HEK293 (cell line): ENCODE results near the gene AHRR.

Source experiments
- CTCF ChIA-PET: fragments of 350-600 bp; formaldehyde crosslinking; extraction: SDS; loops from one replicate; lab custom pipeline; 2021; ENCODE audit warnings: antibody characterized with exemption; lab: Yijun Ruan, JAX
- POLR2A ChIA-PET: fragments of 300-600 bp; formaldehyde crosslinking; extraction: SDS; loops from one replicate; lab custom pipeline; 2020; ENCODE audit warnings: antibody characterized with exemption, inconsistent platforms; lab: Yijun Ruan, JAX
- H3K27ac ChIP-seq: fragments of 200-500 bp; sonication (Bioruptor generic); 2 replicates; pipeline ENCODE4 v1.5.1; 2014; ENCODE audit warnings: low read depth, low read length, control low read depth, inconsistent platforms; ENCODE audit errors: extremely low read depth
- H3K36me3 ChIP-seq, 2 experiments: fragments of 200-500 bp in 1 of 2; sonication (Bioruptor generic) in 1 of 2; 1 replicate in 1 of 2; 2 replicates in 1 of 2; pipeline ENCODE4 v1.5.1; 2014 to 2017; ENCODE audit warnings: inconsistent platforms in 2 of 2, low read length in 2 of 2; ENCODE audit not compliant: control insufficient read depth in 2 of 2, insufficient read depth in 1 of 2
- H3K4me1 ChIP-seq: fragments of 200-500 bp; sonication (Bioruptor generic); 2 replicates; pipeline ENCODE4 v1.5.1; 2014; ENCODE audit warnings: mild to moderate bottlenecking, low read length, inconsistent platforms; ENCODE audit not compliant: control insufficient read depth, insufficient read depth
- H3K4me3 ChIP-seq: 2 replicates; pipeline ENCODE4 v1.5.1; 2011; ENCODE audit warnings: low read depth, mild to moderate bottlenecking, control low read depth, low read length, moderate library complexity
- H3K9me3 ChIP-seq: fragments of 200-500 bp; sonication (Bioruptor generic); 2 replicates; pipeline ENCODE4 v1.5.1; 2014; ENCODE audit warnings: low read depth, low read length, inconsistent platforms; ENCODE audit not compliant: control insufficient read depth, insufficient read depth
- AEBP2 ChIP-seq: fragments of 450-650 bp; formaldehyde crosslinking; IDR thresholded peaks from 2 replicates; pipeline ENCODE4 v1.5.1; 2016; ENCODE audit warnings: missing biosample characterization, missing genetic modification characterization, borderline replicate concordance
- BCL11B ChIP-seq: fragments of 450-650 bp; formaldehyde crosslinking; IDR thresholded peaks from 2 replicates; pipeline ENCODE4 v1.5.1; 2016; ENCODE audit warnings: low read depth, missing biosample characterization, missing genetic modification characterization
- EGR2 ChIP-seq: fragments of 450-650 bp; formaldehyde crosslinking; IDR thresholded peaks from 2 replicates; pipeline ENCODE4 v1.5.1; 2016; ENCODE audit warnings: low read depth, missing biosample characterization, missing genetic modification characterization
- ELK4 ChIP-seq: IDR thresholded peaks from 2 replicates; pipeline ENCODE4 v1.6.1; 2011; ENCODE audit warnings: mild to moderate bottlenecking, low read depth, low read length, borderline replicate concordance
- GLI4 ChIP-seq: fragments of 450-650 bp; formaldehyde crosslinking; IDR thresholded peaks from 2 replicates; pipeline ENCODE4 v1.5.1; 2016; ENCODE audit warnings: missing biosample characterization, missing genetic modification characterization
- KLF1 ChIP-seq: fragments of 450-650 bp; formaldehyde crosslinking; IDR thresholded peaks from 2 replicates; pipeline ENCODE4 v1.5.1; 2016; ENCODE audit warnings: missing biosample characterization, missing genetic modification characterization
- KLF7 ChIP-seq: fragments of 450-650 bp; formaldehyde crosslinking; IDR thresholded peaks from 2 replicates; pipeline ENCODE4 v1.5.1; 2016; ENCODE audit warnings: missing biosample characterization, missing genetic modification characterization, borderline replicate concordance
- MEIS1 ChIP-seq: sonication (generic); formaldehyde crosslinking; IDR thresholded peaks from 2 replicates; pipeline ENCODE4 v1.8.1; 2022; ENCODE audit warnings: missing genetic modification reagents, mild to moderate bottlenecking, borderline replicate concordance
- MYNN ChIP-seq: fragments of 450-650 bp; formaldehyde crosslinking; IDR thresholded peaks from 2 replicates; pipeline ENCODE4 v1.5.1; 2016; ENCODE audit warnings: missing biosample characterization, missing genetic modification characterization, borderline replicate concordance
- YY1 ChIP-seq: fragments of 450-650 bp; formaldehyde crosslinking; IDR thresholded peaks from 2 replicates; pipeline ENCODE4 v1.5.1; 2018; ENCODE audit warnings: missing biosample characterization, missing genetic modification characterization
- ZNF146 ChIP-seq: fragments of 450-650 bp; formaldehyde crosslinking; IDR thresholded peaks from 2 replicates; pipeline ENCODE4 v1.5.1; 2016; ENCODE audit warnings: missing biosample characterization, missing genetic modification characterization
- ZNF19 ChIP-seq: fragments of 450-650 bp; formaldehyde crosslinking; IDR thresholded peaks from 2 replicates; pipeline ENCODE4; 2016; ENCODE audit warnings: missing biosample characterization, missing genetic modification characterization, low read depth
- ZNF214 ChIP-seq: fragments of 450-650 bp; formaldehyde crosslinking; IDR thresholded peaks from 2 replicates; pipeline ENCODE4 v1.5.1; 2017; ENCODE audit warnings: missing biosample characterization, mild to moderate bottlenecking, missing genetic modification characterization, borderline replicate concordance
- ZNF266 ChIP-seq: fragments of 450-650 bp; formaldehyde crosslinking; IDR thresholded peaks from 2 replicates; pipeline ENCODE4 v1.5.1; 2016; ENCODE audit warnings: missing biosample characterization, missing genetic modification characterization, low read depth
- ZNF350 ChIP-seq: fragments of 450-650 bp; formaldehyde crosslinking; IDR thresholded peaks from 2 replicates; pipeline ENCODE4 v1.5.0; 2017; ENCODE audit warnings: missing biosample characterization, mild to moderate bottlenecking, missing genetic modification characterization
- ZNF354C ChIP-seq: fragments of 450-650 bp; formaldehyde crosslinking; IDR thresholded peaks from 2 replicates; pipeline ENCODE4 v1.5.1; 2016; ENCODE audit warnings: missing biosample characterization, missing genetic modification characterization, low read depth, borderline replicate concordance
- ZNF362 ChIP-seq: fragments of 450-650 bp; formaldehyde crosslinking; IDR thresholded peaks from 2 replicates; pipeline ENCODE4 v1.5.1; 2016; ENCODE audit warnings: missing biosample characterization, missing genetic modification characterization
- ZNF37A ChIP-seq: fragments of 450-650 bp; IDR thresholded peaks from 2 replicates; pipeline ENCODE4 v1.5.1; 2018; ENCODE audit warnings: missing biosample characterization, missing genetic modification characterization
- ZNF391 ChIP-seq: fragments of 450-650 bp; formaldehyde crosslinking; IDR thresholded peaks from 2 replicates; pipeline ENCODE4 v1.5.1; 2016; ENCODE audit warnings: low read depth, missing biosample characterization, missing genetic modification characterization, borderline replicate concordance
- ZNF549 ChIP-seq: fragments of 450-650 bp; IDR thresholded peaks from 2 replicates; pipeline ENCODE4 v1.5.1; 2018; ENCODE audit warnings: missing biosample characterization, missing genetic modification characterization, mild to moderate bottlenecking, inconsistent platforms, moderate library complexity
- ZNF571 ChIP-seq: fragments of 450-650 bp; formaldehyde crosslinking; IDR thresholded peaks from 2 replicates; pipeline ENCODE4 v1.5.0; 2017; ENCODE audit warnings: missing biosample characterization, missing genetic modification characterization
- ZNF580 ChIP-seq: fragments of 450-650 bp; formaldehyde crosslinking; IDR thresholded peaks from 2 replicates; pipeline ENCODE4 v1.5.1; 2016; ENCODE audit warnings: missing biosample characterization, missing genetic modification characterization
- ZNF626 ChIP-seq: fragments of 450-650 bp; sonication (Bioruptor Pico); formaldehyde crosslinking; IDR thresholded peaks from 2 replicates; pipeline ENCODE4 v1.5.1; 2018; ENCODE audit warnings: missing biosample characterization, missing genetic modification characterization, inconsistent platforms
- ZNF629 ChIP-seq: fragments of 450-650 bp; formaldehyde crosslinking; IDR thresholded peaks from 2 replicates; pipeline ENCODE4 v1.5.1; 2017; ENCODE audit warnings: missing biosample characterization, missing genetic modification characterization
- ZNF639 ChIP-seq: fragments of 450-650 bp; formaldehyde crosslinking; IDR thresholded peaks from 2 replicates; pipeline ENCODE4 v1.5.1; 2016; ENCODE audit warnings: missing biosample characterization, missing genetic modification characterization
- ZNF660 ChIP-seq: fragments of 450-650 bp; IDR thresholded peaks from 2 replicates; pipeline ENCODE4 v1.5.1; 2018; ENCODE audit warnings: missing biosample characterization, mild to moderate bottlenecking, missing genetic modification characterization
- ZNF704 ChIP-seq: fragments of 450-650 bp; formaldehyde crosslinking; IDR thresholded peaks from 2 replicates; pipeline ENCODE4 v1.5.1; 2016; ENCODE audit warnings: missing biosample characterization, missing genetic modification characterization
- ZSCAN4 ChIP-seq: fragments of 450-650 bp; formaldehyde crosslinking; IDR thresholded peaks from 2 replicates; pipeline ENCODE4 v1.5.1; 2017; ENCODE audit warnings: missing biosample characterization, missing genetic modification characterization

Gene AHRR

GRCh38 chr5:455806-456205 lies 134.3 kb downstream of the AHRR start:
- ChIA-PET POLR2A (no interaction called here), CTCF (interaction anchor here (0.9 kb wide), 1 partner anchor 9 kb away, joined by 4 read pairs; no protein-coding TSS in a partner anchor)
- Histone ChIP-seq H3K4me1 (no peaks in the 10 kb centered on the region), H3K36me3 (peaks cover 31 to 94% of the 10 kb centered on the region in 2 experiments), H3K9me3 (no peaks in the 10 kb centered on the region), H3K4me3 (no peak overlapping the region), H3K27ac (no peak overlapping the region)
- TF ChIP-seq ZNF629 (tag by site-specific recombination): no peak
- no peak for TF ChIP-seq GLI4
- TF ChIP-seq ZNF704 (tag by site-specific recombination): no peak
- no peak for TF ChIP-seq MEIS1 (CRISPR knock-in tag)
- no peak for TF ChIP-seq ZNF362 (tag by site-specific recombination)
- TF ChIP-seq BCL11B (tag by site-specific recombination): no peak
- TF ChIP-seq ZNF350: no peak
- TF ChIP-seq ZNF266 (tag by site-specific recombination): no peak
- TF ChIP-seq ZNF37A (tag by site-specific recombination): no peak
- TF ChIP-seq ZSCAN4 (tag by site-specific recombination): no peak
- TF ChIP-seq ZNF214 (tag by site-specific recombination): no peak
- TF ChIP-seq ZNF354C (tag by site-specific recombination): no peak
- TF ChIP-seq ZNF146 (tag by site-specific recombination): no peak
- no peak for TF ChIP-seq ZNF626
- no peak for TF ChIP-seq ZNF549 (tag by site-specific recombination)
- TF ChIP-seq YY1 (tag by site-specific recombination): no peak
- TF ChIP-seq KLF1 (tag by site-specific recombination): no peak
- TF ChIP-seq ZNF391: no peak
- TF ChIP-seq ELK4: no peak

- Histone ChIP-seq H3K36me3 (peaks cover 32 to 89% of the 10 kb centered on the region in 2 experiments), H3K9me3 (no peaks in the 10 kb centered on the region), H3K4me3 (no peak overlapping the region), H3K27ac (no peak overlapping the region), H3K4me1 (no peaks in the 10 kb centered on the region)
- ChIA-PET POLR2A (no interaction called here), CTCF (interaction anchor here (1.2 kb wide), 1 partner anchor 10 kb away, joined by 6 read pairs; no protein-coding TSS in a partner anchor)
- TF ChIP-seq KLF7 (tag by site-specific recombination): no peak
- no peak for TF ChIP-seq ZNF580
- TF ChIP-seq ZNF571: no peak
- TF ChIP-seq BCL11B (tag by site-specific recombination): no peak
- no peak for TF ChIP-seq ZNF626
- no peak for TF ChIP-seq AEBP2 (tag by site-specific recombination)
- no peak for TF ChIP-seq ZNF639 (tag by site-specific recombination)
- TF ChIP-seq ZNF19 (tag by site-specific recombination): no peak
- TF ChIP-seq ZNF660: no peak
- TF ChIP-seq EGR2 (tag by site-specific recombination): no peak
- TF ChIP-seq MYNN (tag by site-specific recombination): no peak
These were observed 135.1 kb downstream of the AHRR start for GRCh38 chr5:456351-457194.
